GM19397 (cell line): ENCODE measurements around the gene KCNK15.
"Not testable (repeated sequence)": the region's sequence is repeated elsewhere in the genome, so short reads cannot be mapped to it uniquely, and the experiment has no call there.

ENCODE experiments used
- ATAC-seq: cut with Tn5 transposase; IDR thresholded peaks from one replicate; pipeline ENCODE4 v1.9.1; 2021; ENCODE audit warnings: mild to moderate bottlenecking, moderate library complexity; ENCODE audit not compliant: unreplicated experiment

The KCNK15 gene

GRCh38 chr20:44745598-44746366 is at the start of gene KCNK15:
TSS of gene KCNK15 (plus strand) at chr20:44745865. CDS start at chr20:44745911, 46 bp downstream.
- ATAC-seq: no peak

- ATAC-seq: no peak
Measured at GRCh38 chr20:44696315-44696714, 49.4 kb upstream of the KCNK15 start.

GRCh38 chr20:44697041-44697440 is 48.6 kb upstream of the KCNK15 start:
- ATAC-seq: not testable (repeated sequence)

- no peak for ATAC-seq
Measured at GRCh38 chr20:44698351-44698750, 47.3 kb upstream of the KCNK15 start.

- ATAC-seq: no peak
Measured at GRCh38 chr20:44700306-44700705, 45.4 kb upstream of the KCNK15 start.

GRCh38 chr20:44701118-44701857 is 44.4 kb upstream of the KCNK15 start:
- no peak for ATAC-seq

- no peak for ATAC-seq
Measured at GRCh38 chr20:44701858-44702256, 43.8 kb upstream of the KCNK15 start.

- peak; percentile 72 for ATAC-seq
Measured at GRCh38 chr20:44702776-44703175, 42.9 kb upstream of the KCNK15 start.

- no peak for ATAC-seq
Measured at GRCh38 chr20:44703183-44703925, 42.3 kb upstream of the KCNK15 start.

- no peak for ATAC-seq
Measured at GRCh38 chr20:44703956-44704488, 41.6 kb upstream of the KCNK15 start.

- ATAC-seq: no peak
Measured at GRCh38 chr20:44704551-44704971, 41.1 kb upstream of the KCNK15 start.

- ATAC-seq: no peak
Measured at GRCh38 chr20:44705364-44706094, 40.1 kb upstream of the KCNK15 start.

- ATAC-seq: no peak
Measured at GRCh38 chr20:44706301-44707017, 39.2 kb upstream of the KCNK15 start.

GRCh38 chr20:44707018-44707579 is 38.6 kb upstream of the KCNK15 start:
- no peak for ATAC-seq

GRCh38 chr20:44709380-44709779 is 36.3 kb upstream of the KCNK15 start:
- ATAC-seq: no peak

GRCh38 chr20:44709797-44710196 is 35.9 kb upstream of the KCNK15 start:
- ATAC-seq: no peak

- ATAC-seq: no peak
Measured at GRCh38 chr20:44711237-44711636, 34.4 kb upstream of the KCNK15 start.

- no peak for ATAC-seq
Measured at GRCh38 chr20:44714102-44714700, 31.5 kb upstream of the KCNK15 start.
